HK-2 (cell line): ENCODE data around the gene ELN.

ENCODE experiments used
- DNase-seq: peaks from one replicate; pipeline ENCODE4 v3.0.0-alpha.2; 2018; ENCODE audit not compliant: unreplicated experiment

ELN gene

GRCh38 chr7:74092321-74092963 lies 64.5 kb downstream of the ELN start:
- DNase-seq, result no peak

GRCh38 chr7:74092964-74093471 lies 65.0 kb downstream of the ELN start:
- no peak for DNase-seq

GRCh38 chr7:74093671-74094223 lies 65.8 kb downstream of the ELN start:
- no peak for DNase-seq

- DNase-seq, result peak; percentile 91
Measured at GRCh38 chr7:74094224-74095101, 66.5 kb downstream of the ELN start.

- no peak for DNase-seq
Measured at GRCh38 chr7:74095135-74095534, 67.2 kb downstream of the ELN start.

GRCh38 chr7:74097937-74098614 lies 70.1 kb downstream of the ELN start:
- DNase-seq, result peak; percentile 80

GRCh38 chr7:74099031-74099430 lies 71.1 kb downstream of the ELN start:
- DNase-seq, result no peak

GRCh38 chr7:74101061-74101681 lies 73.2 kb downstream of the ELN start:
- peak; percentile 53 for DNase-seq

GRCh38 chr7:74103219-74103772 lies 75.3 kb downstream of the ELN start:
- DNase-seq, result no peak

- DNase-seq, result peak; percentile 78
Measured at GRCh38 chr7:74104702-74105101, 76.7 kb downstream of the ELN start.

GRCh38 chr7:74105992-74106391 lies 78.0 kb downstream of the ELN start:
- DNase-seq, result no peak

GRCh38 chr7:74106846-74107245 lies 78.9 kb downstream of the ELN start:
- DNase-seq, result no peak

GRCh38 chr7:74115326-74115725 lies 87.4 kb downstream of the ELN start:
- no peak for DNase-seq

- DNase-seq, result no peak
Measured at GRCh38 chr7:74116356-74116755, 88.4 kb downstream of the ELN start.
